NT2/D1 (cell line): ENCODE measurements around the gene ANKRD13B.

ENCODE experiments used
- SUZ12 ChIP-seq: IDR thresholded peaks from 2 replicates; pipeline ENCODE4 v1.6.1; 2011; ENCODE audit not compliant: insufficient read length, insufficient read depth; ENCODE audit errors: extremely low read depth
- YY1 ChIP-seq: IDR thresholded peaks from 2 replicates; pipeline ENCODE4 v1.6.1; 2011; ENCODE audit not compliant: insufficient read length, insufficient read depth
- ZNF274 ChIP-seq: IDR thresholded peaks from 2 replicates; pipeline ENCODE4 v1.6.1; 2011; ENCODE audit warnings: mild to moderate bottlenecking, low read depth, low read length

DNA sequence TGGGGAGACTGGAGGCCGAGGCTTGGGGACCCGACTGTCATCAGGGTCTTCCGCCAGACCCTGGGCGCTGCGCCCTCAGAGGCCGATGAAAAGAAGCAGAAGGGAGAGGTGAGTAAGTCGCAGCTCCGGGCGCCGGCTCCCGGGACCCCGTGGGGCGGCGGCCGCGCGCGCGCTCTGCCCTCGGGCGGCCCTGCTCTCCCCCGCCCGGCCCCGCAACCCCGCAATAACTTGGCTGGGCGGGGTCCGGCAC is 25.7 kb upstream of the ANKRD13B start:
- TF ChIP-seq ZNF274 (no peak), YY1 (no peak), SUZ12 (no peak)
